DOHH2 (cell line): ENCODE data around the gene PASD1.

Experiments
- H3F3A ChIP-seq: fragments of 200-600 bp; sonication (generic), shearing (Covaris generic); 2 replicates; pipeline ENCODE4 v1.6.0; 2016; ENCODE audit warnings: antibody characterized with exemption, mild to moderate bottlenecking; ENCODE audit not compliant: control insufficient read depth, insufficient read depth
- H3K27ac ChIP-seq: fragments of 200-600 bp; sonication (generic); 2 replicates; pipeline ENCODE4 v1.5.1; 2014; ENCODE audit warnings: low read depth, mild to moderate bottlenecking, low read length, moderate library complexity
- H3K27me3 ChIP-seq: fragments of 200-600 bp; sonication (generic); 2 replicates; pipeline ENCODE4 v1.6.1; 2014; ENCODE audit warnings: mild to moderate bottlenecking, low read length, mixed read lengths; ENCODE audit not compliant: control insufficient read depth
- H3K36me3 ChIP-seq: fragments of 200-600 bp; sonication (generic); 2 replicates; pipeline ENCODE4 v1.6.1; 2014; ENCODE audit warnings: mild to moderate bottlenecking, low read length, moderate library complexity, mixed read lengths; ENCODE audit not compliant: control insufficient read depth
- H3K4me1 ChIP-seq: fragments of 200-600 bp; sonication (generic); 2 replicates; pipeline ENCODE4 v1.6.1; 2014; ENCODE audit warnings: mild to moderate bottlenecking, low read length, mixed read lengths; ENCODE audit not compliant: control insufficient read depth
- H3K4me2 ChIP-seq: fragments of 200-600 bp; sonication (generic); 2 replicates; pipeline ENCODE4 v1.6.0; 2014; ENCODE audit warnings: mild to moderate bottlenecking, low read length, moderate library complexity
- H3K4me3 ChIP-seq: fragments of 200-600 bp; sonication (generic); 2 replicates; pipeline ENCODE4 v1.5.1; 2014; ENCODE audit warnings: mild to moderate bottlenecking, low read length, mixed read lengths
- H3K79me2 ChIP-seq: fragments of 200-600 bp; sonication (generic); 2 replicates; pipeline ENCODE4 v1.6.1; 2014; ENCODE audit warnings: mild to moderate bottlenecking, low read length, mixed read lengths; ENCODE audit not compliant: control insufficient read depth
- H3K9me2 ChIP-seq: fragments of 200-600 bp; sonication (generic); replicated peaks from 2 replicates; pipeline ENCODE4 v1.6.1; 2014; ENCODE audit warnings: mild to moderate bottlenecking, low read length, mixed read lengths; ENCODE audit not compliant: control insufficient read depth
- H3K9me3 ChIP-seq: fragments of 200-600 bp; sonication (generic); 2 replicates; pipeline ENCODE4 v1.6.1; 2014; ENCODE audit warnings: antibody characterized with exemption, low read length, mixed read lengths; ENCODE audit not compliant: control insufficient read depth, insufficient read depth
- H4K20me1 ChIP-seq: fragments of 200-600 bp; sonication (generic); 2 replicates; pipeline ENCODE4 v1.6.0; 2014; ENCODE audit warnings: low read depth, mild to moderate bottlenecking, antibody characterized with exemption, low read length, moderate library complexity; ENCODE audit not compliant: control insufficient read depth, insufficient read depth
- EZH2phosphoT487 ChIP-seq: fragments of 200-600 bp; sonication (generic); IDR thresholded peaks from 2 replicates; pipeline ENCODE4 v1.6.1; 2017; ENCODE audit warnings: borderline replicate concordance, mild to moderate bottlenecking, antibody characterized with exemption, low read length, moderate library complexity, mixed read lengths
- TF ChIP-seq, protein P1 (sequence below): fragments of 200-600 bp; sonication (generic); IDR thresholded peaks from one replicate; pipeline ENCODE4 v1.5.1; 2014; ENCODE audit warnings: antibody characterized with exemption, mild to moderate bottlenecking, low read depth, low read length; ENCODE audit not compliant: poor library complexity, severe bottlenecking

PASD1 gene

DNA sequence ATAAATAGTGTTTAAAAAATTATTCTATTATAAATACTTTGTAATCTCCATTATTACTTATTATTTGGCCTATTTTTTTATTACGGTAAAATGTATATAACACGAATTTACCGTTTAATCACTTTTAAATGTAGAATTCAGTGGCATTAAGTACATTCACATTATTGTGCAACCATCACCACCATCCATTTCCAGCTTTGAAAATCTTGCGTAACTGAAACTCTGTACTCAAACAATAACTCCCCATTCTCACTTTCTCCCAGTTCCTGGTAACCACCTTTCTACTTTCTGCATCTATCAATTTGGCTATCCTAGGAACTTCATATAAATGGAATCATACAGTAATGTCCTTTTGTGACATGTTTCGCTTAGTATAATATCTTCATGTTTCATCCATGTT, 45.7 kb downstream of the PASD1 start:
- Histone ChIP-seq H3K4me1 (no peaks in the 10 kb centered on the region), H3K27me3 (no peaks in the 10 kb centered on the region)
- TF ChIP-seq, protein P1, sequence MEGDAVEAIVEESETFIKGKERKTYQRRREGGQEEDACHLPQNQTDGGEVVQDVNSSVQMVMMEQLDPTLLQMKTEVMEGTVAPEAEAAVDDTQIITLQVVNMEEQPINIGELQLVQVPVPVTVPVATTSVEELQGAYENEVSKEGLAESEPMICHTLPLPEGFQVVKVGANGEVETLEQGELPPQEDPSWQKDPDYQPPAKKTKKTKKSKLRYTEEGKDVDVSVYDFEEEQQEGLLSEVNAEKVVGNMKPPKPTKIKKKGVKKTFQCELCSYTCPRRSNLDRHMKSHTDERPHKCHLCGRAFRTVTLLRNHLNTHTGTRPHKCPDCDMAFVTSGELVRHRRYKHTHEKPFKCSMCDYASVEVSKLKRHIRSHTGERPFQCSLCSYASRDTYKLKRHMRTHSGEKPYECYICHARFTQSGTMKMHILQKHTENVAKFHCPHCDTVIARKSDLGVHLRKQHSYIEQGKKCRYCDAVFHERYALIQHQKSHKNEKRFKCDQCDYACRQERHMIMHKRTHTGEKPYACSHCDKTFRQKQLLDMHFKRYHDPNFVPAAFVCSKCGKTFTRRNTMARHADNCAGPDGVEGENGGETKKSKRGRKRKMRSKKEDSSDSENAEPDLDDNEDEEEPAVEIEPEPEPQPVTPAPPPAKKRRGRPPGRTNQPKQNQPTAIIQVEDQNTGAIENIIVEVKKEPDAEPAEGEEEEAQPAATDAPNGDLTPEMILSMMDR, result no peak
- TF ChIP-seq EZH2phosphoT487, result no peak

DNA sequence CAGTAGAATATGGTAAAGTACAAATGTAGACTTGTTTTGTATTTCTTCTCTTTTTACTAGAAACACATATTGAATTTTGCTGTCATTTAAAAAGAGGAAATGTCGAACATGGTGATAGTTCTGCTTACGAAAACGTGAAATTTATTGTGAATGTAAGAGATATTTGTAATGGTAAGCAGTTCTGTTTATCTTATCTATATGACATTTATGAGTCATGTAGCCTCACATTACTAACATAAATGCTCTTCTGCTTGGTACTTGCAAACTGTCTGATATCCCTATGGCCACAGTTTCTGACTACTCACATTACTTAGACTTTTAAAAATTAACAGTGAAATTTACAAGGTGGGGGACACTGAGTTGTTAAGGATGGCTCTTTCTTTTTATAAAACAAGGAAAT, 57.9 kb downstream of the PASD1 start:
- no peaks in the 10 kb centered on the region for H3K9me2 ChIP-seq
- TF ChIP-seq, protein P1, result no peak
- TF ChIP-seq EZH2phosphoT487, result no peak
- H3K27ac ChIP-seq, result no peak overlapping the region
- H3K27me3 ChIP-seq, result no peaks in the 10 kb centered on the region
- H3K4me3 ChIP-seq, result no peak overlapping the region
- no peaks in the 10 kb centered on the region for H3K9me3 ChIP-seq
- H3K4me1 ChIP-seq, result no peaks in the 10 kb centered on the region
- no peak overlapping the region for H3K4me2 ChIP-seq
- no peaks in the 10 kb centered on the region for H4K20me1 ChIP-seq
- H3K79me2 ChIP-seq, result no peaks in the 10 kb centered on the region
- H3K36me3 ChIP-seq, result no peaks in the 10 kb centered on the region
- no peaks in the 10 kb centered on the region for H3F3A ChIP-seq

More for the DNA sequence above, 45.7 kb downstream of the PASD1 start:
- Histone ChIP-seq H4K20me1 (no peaks in the 10 kb centered on the region), H3K9me3 (no peaks in the 10 kb centered on the region), H3K4me3 (no peak overlapping the region), H3K4me2 (no peak overlapping the region), H3K79me2 (no peaks in the 10 kb centered on the region), H3K27ac (no peak overlapping the region), H3K36me3 (no peaks in the 10 kb centered on the region), H3F3A (no peaks in the 10 kb centered on the region), H3K9me2 (no peaks in the 10 kb centered on the region)

DNA sequence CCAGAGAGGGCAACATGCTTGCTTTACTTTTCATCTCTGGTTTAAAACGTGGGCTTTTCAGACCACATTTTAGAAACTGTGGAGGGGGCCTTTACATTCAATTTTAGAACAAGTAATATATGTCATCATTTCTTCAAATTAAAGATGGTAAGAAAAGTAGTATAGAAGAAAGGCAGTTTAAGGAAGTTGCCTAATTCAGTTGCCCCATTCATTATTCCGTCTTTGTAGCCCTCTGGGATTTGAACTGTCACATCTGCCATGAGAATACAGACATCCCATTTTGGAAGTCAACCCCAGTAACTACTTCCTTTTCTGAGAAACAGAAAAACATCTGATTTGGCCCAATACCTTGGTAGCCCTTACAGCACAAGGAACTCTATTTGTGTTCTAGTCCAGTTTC, 61.2 kb downstream of the PASD1 start:
- TF ChIP-seq, protein P1, result no peak
- no peaks in the 10 kb centered on the region for H3K9me2 ChIP-seq

DNA sequence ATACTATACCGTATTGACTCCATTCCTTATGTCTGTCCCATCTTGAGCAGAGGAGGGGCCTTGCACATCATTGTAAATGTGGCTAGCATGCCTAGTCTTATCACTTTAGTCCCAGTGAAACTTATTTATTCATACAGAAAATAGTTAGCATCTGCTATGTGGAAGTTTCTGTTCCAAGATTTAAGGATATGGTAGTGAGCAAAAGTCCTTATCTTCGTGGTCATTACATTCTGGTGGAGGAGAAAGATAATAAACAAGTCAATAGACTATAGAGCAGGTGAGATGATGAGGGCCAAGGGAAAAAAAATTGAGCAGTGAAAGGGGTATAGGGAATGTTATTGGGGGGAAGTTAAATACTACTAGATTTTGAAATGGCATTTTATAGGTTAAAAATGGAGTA, 68.3 kb downstream of the PASD1 start:
- Histone ChIP-seq H3K27me3 (no peaks in the 10 kb centered on the region), H3K4me3 (no peak overlapping the region), H3K4me2 (no peak overlapping the region), H3K4me1 (no peaks in the 10 kb centered on the region), H3K36me3 (no peaks in the 10 kb centered on the region), H3K9me3 (no peaks in the 10 kb centered on the region), H3F3A (no peaks in the 10 kb centered on the region), H4K20me1 (no peaks in the 10 kb centered on the region), H3K79me2 (no peaks in the 10 kb centered on the region), H3K9me2 (no peaks in the 10 kb centered on the region), H3K27ac (no peak overlapping the region)
- no peak for TF ChIP-seq EZH2phosphoT487
- TF ChIP-seq, protein P1, result no peak

More for the DNA sequence above, 61.2 kb downstream of the PASD1 start:
- H3K36me3 ChIP-seq, result no peaks in the 10 kb centered on the region
- H3F3A ChIP-seq, result no peaks in the 10 kb centered on the region
- no peaks in the 10 kb centered on the region for H3K79me2 ChIP-seq
- no peak overlapping the region for H3K4me3 ChIP-seq
- H3K27ac ChIP-seq, result no peak overlapping the region
- no peaks in the 10 kb centered on the region for H3K4me1 ChIP-seq
- no peaks in the 10 kb centered on the region for H3K9me3 ChIP-seq
- no peaks in the 10 kb centered on the region for H4K20me1 ChIP-seq
- no peaks in the 10 kb centered on the region for H3K27me3 ChIP-seq
- H3K4me2 ChIP-seq, result no peak overlapping the region
